Neural cell (in vitro differentiated cells): ENCODE data around the gene TAOK2. TPM values are rescaled to one million over a fixed set of nuclear protein-coding genes. Genes with fewer than 3 reads are reported as not detected.

Experiments
- H2AFZ ChIP-seq: fragments of 200-600, 300-800 bp; sonication (generic), shearing (Covaris generic); 2 replicates; pipeline ENCODE4 v1.6.0; 2014; ENCODE audit warnings: low read depth, mild to moderate bottlenecking, antibody characterized with exemption, low read length, moderate library complexity
- H3F3A ChIP-seq: fragments of 200-600 bp; shearing (Covaris generic); 2 replicates; pipeline ENCODE4 v1.6.1; 2016; ENCODE audit warnings: mild to moderate bottlenecking, moderate library complexity, mixed read lengths, antibody characterized with exemption, low read length; ENCODE audit not compliant: insufficient read depth, poor library complexity, severe bottlenecking
- H3K27ac ChIP-seq: fragments of 200-600, 300-800 bp; sonication (generic), shearing (Covaris generic); 2 replicates; pipeline ENCODE4 v1.5.1; 2014; ENCODE audit warnings: mild to moderate bottlenecking, low read length, moderate library complexity
- H3K27me3 ChIP-seq: fragments of 300-800, 200-600 bp; sonication (generic), shearing (Covaris generic); 2 replicates; pipeline ENCODE4 v1.6.0; 2014; ENCODE audit warnings: mild to moderate bottlenecking, low read depth, low read length, moderate library complexity; ENCODE audit not compliant: insufficient read depth
- H3K36me3 ChIP-seq: fragments of 300-800, 200-600 bp; sonication (generic), shearing (Covaris generic); 2 replicates; pipeline ENCODE4 v1.5.1; 2014; ENCODE audit warnings: mild to moderate bottlenecking, antibody characterized with exemption, low read length, moderate library complexity; ENCODE audit not compliant: insufficient read depth
- H3K4me2 ChIP-seq: fragments of 300-800, 200-600 bp; sonication (generic), shearing (Covaris generic); 2 replicates; pipeline ENCODE4 v1.6.0; 2014; ENCODE audit warnings: mild to moderate bottlenecking, low read length
- H3K4me3 ChIP-seq: fragments of 300-800, 200-600 bp; sonication (generic), shearing (Covaris generic); 2 replicates; pipeline ENCODE4 v1.5.1; 2014; ENCODE audit warnings: mild to moderate bottlenecking, low read length, moderate library complexity
- H3K79me2 ChIP-seq: fragments of 200-600 bp; shearing (Covaris generic); replicated peaks from 2 replicates; pipeline ENCODE4 v1.6.0; 2014; ENCODE audit warnings: mild to moderate bottlenecking, low read length, moderate library complexity; ENCODE audit not compliant: insufficient read depth
- H3K9ac ChIP-seq: fragments of 300-800, 200-600 bp; sonication (generic), shearing (Covaris generic); 2 replicates; pipeline ENCODE4 v1.6.1; 2016; ENCODE audit warnings: mild to moderate bottlenecking, low read length, mixed read lengths
- H3K9me2 ChIP-seq: fragments of 200-600 bp; shearing (Covaris generic); 2 replicates; pipeline ENCODE4 v1.6.1; 2016; ENCODE audit warnings: mild to moderate bottlenecking, low read length, mixed read lengths; ENCODE audit not compliant: insufficient read depth
- H3K9me3 ChIP-seq: fragments of 200-600, 300-800 bp; sonication (generic), shearing (Covaris generic); 2 replicates; pipeline ENCODE4 v1.6.1; 2016; ENCODE audit warnings: mild to moderate bottlenecking, mixed run types, low read length, moderate library complexity, mixed read lengths
- H4K20me1 ChIP-seq: fragments of 200-600 bp; shearing (Covaris generic); 2 replicates; pipeline ENCODE4 v1.6.1; 2016; ENCODE audit warnings: mild to moderate bottlenecking, mixed run types; ENCODE audit not compliant: insufficient read depth
- EP300 ChIP-seq: fragments of 450-650 bp; conservative IDR thresholded peaks from 2 replicates; pipeline ENCODE4 v1.6.1; 2014; ENCODE audit warnings: antibody characterized with exemption, mild to moderate bottlenecking, moderate library complexity; ENCODE audit not compliant: poor library complexity, severe bottlenecking
- EZH2 ChIP-seq: fragments of 200-600, 300-800 bp; shearing (Covaris generic), sonication (generic); IDR thresholded peaks from 2 replicates; pipeline ENCODE4 v1.6.1; 2014; ENCODE audit warnings: antibody characterized with exemption, low read length, borderline replicate concordance, mild to moderate bottlenecking; ENCODE audit not compliant: insufficient read depth, poor library complexity, severe bottlenecking
- MXI1 ChIP-seq: fragments of 450-650 bp; conservative IDR thresholded peaks from 2 replicates; pipeline ENCODE4 v1.6.1; 2014; ENCODE audit warnings: antibody characterized with exemption, mild to moderate bottlenecking; ENCODE audit not compliant: poor library complexity, severe bottlenecking
- POLR2AphosphoS5 ChIP-seq: IDR thresholded peaks from 2 replicates; pipeline ENCODE4 v1.6.1; 2012
- RAD21 ChIP-seq: fragments of 450-650 bp; conservative IDR thresholded peaks from 2 replicates; pipeline ENCODE4 v1.6.1; 2014; ENCODE audit warnings: antibody characterized with exemption, mild to moderate bottlenecking, moderate library complexity
- SMC3 ChIP-seq: fragments of 450-650 bp; conservative IDR thresholded peaks from 2 replicates; pipeline ENCODE4 v1.6.1; 2014; ENCODE audit warnings: antibody characterized with exemption, mild to moderate bottlenecking, moderate library complexity; ENCODE audit not compliant: poor library complexity
- TAF1 ChIP-seq: IDR thresholded peaks from 2 replicates; pipeline ENCODE4 v1.6.1; 2012; ENCODE audit warnings: low read depth
- polyA plus RNA-seq: library from polyadenylated mRNA; depleted of rRNA; stranded (reverse); fragments of >200 nt; gene quantifications from 2 replicates; pipeline ENCODE4 v1.2.3, GENCODE V29; 2014
- TF ChIP-seq, protein P1 (sequence below): IDR thresholded peaks from 2 replicates; pipeline ENCODE4 v1.6.1; 2012; ENCODE audit warnings: borderline replicate concordance
- TF ChIP-seq, protein P2 (sequence below): fragments of 450-650 bp; IDR thresholded peaks from 2 replicates; pipeline ENCODE4 v1.5.1; 2014; ENCODE audit warnings: antibody characterized with exemption, mild to moderate bottlenecking, moderate library complexity; ENCODE audit not compliant: poor library complexity, severe bottlenecking

The TAOK2 gene
- polyA plus RNA-seq, 1 donor from 2014 or later: 62.7 TPM

DNA sequence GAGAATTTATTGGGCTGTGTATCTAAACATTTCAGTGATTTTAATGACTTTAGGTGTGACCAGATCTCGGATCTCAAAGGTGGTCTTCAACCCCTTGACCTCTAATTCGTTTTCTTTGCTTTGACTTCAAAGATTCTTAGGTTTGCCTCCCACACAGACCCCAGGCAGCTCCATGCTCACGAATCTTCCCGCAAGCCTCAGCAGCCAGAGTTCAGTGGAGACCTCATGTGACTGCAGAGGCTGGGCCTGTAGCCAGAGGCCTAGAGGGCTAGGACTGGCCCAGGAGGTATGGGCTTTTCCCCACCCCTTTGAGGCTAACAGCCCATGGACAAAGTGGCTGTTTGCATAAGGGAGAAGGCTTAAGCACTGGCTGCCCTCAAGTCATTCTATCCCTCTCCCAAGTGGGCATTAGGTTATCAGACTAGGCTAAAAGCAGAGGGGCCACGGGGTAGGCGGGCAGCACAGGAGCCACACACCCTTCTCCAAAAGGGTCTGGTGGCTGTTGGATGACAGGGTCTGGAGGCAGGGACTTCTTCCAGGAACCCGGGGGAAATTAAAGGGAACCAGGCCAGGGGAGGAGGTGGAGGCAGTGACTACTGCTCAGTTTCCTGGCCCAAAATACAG is 18.8 kb downstream of the TAOK2 start:
- Histone ChIP-seq H3F3A (no peaks in the 10 kb centered on the region), H3K4me2 (no peak overlapping the region), H3K9ac (no peak overlapping the region), H3K9me3 (no peaks in the 10 kb centered on the region), H3K9me2 (no peaks in the 10 kb centered on the region), H4K20me1 (no peaks in the 10 kb centered on the region), H3K36me3 (no peaks in the 10 kb centered on the region), H3K79me2 (peaks cover 7% of the 10 kb centered on the region), H3K27ac (no peak overlapping the region), H3K27me3 (no peaks in the 10 kb centered on the region), H2AFZ (no peak overlapping the region), H3K4me3 (no peak overlapping the region)
- TF ChIP-seq RAD21 (no peak), MXI1 (no peak), POLR2AphosphoS5 (no peak), SMC3 (no peak), TAF1 (no peak), EP300 (no peak)
- TF ChIP-seq, protein P1, sequence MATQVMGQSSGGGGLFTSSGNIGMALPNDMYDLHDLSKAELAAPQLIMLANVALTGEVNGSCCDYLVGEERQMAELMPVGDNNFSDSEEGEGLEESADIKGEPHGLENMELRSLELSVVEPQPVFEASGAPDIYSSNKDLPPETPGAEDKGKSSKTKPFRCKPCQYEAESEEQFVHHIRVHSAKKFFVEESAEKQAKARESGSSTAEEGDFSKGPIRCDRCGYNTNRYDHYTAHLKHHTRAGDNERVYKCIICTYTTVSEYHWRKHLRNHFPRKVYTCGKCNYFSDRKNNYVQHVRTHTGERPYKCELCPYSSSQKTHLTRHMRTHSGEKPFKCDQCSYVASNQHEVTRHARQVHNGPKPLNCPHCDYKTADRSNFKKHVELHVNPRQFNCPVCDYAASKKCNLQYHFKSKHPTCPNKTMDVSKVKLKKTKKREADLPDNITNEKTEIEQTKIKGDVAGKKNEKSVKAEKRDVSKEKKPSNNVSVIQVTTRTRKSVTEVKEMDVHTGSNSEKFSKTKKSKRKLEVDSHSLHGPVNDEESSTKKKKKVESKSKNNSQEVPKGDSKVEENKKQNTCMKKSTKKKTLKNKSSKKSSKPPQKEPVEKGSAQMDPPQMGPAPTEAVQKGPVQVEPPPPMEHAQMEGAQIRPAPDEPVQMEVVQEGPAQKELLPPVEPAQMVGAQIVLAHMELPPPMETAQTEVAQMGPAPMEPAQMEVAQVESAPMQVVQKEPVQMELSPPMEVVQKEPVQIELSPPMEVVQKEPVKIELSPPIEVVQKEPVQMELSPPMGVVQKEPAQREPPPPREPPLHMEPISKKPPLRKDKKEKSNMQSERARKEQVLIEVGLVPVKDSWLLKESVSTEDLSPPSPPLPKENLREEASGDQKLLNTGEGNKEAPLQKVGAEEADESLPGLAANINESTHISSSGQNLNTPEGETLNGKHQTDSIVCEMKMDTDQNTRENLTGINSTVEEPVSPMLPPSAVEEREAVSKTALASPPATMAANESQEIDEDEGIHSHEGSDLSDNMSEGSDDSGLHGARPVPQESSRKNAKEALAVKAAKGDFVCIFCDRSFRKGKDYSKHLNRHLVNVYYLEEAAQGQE: no peak
- TF ChIP-seq, protein P2, sequence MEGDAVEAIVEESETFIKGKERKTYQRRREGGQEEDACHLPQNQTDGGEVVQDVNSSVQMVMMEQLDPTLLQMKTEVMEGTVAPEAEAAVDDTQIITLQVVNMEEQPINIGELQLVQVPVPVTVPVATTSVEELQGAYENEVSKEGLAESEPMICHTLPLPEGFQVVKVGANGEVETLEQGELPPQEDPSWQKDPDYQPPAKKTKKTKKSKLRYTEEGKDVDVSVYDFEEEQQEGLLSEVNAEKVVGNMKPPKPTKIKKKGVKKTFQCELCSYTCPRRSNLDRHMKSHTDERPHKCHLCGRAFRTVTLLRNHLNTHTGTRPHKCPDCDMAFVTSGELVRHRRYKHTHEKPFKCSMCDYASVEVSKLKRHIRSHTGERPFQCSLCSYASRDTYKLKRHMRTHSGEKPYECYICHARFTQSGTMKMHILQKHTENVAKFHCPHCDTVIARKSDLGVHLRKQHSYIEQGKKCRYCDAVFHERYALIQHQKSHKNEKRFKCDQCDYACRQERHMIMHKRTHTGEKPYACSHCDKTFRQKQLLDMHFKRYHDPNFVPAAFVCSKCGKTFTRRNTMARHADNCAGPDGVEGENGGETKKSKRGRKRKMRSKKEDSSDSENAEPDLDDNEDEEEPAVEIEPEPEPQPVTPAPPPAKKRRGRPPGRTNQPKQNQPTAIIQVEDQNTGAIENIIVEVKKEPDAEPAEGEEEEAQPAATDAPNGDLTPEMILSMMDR: no peak

DNA sequence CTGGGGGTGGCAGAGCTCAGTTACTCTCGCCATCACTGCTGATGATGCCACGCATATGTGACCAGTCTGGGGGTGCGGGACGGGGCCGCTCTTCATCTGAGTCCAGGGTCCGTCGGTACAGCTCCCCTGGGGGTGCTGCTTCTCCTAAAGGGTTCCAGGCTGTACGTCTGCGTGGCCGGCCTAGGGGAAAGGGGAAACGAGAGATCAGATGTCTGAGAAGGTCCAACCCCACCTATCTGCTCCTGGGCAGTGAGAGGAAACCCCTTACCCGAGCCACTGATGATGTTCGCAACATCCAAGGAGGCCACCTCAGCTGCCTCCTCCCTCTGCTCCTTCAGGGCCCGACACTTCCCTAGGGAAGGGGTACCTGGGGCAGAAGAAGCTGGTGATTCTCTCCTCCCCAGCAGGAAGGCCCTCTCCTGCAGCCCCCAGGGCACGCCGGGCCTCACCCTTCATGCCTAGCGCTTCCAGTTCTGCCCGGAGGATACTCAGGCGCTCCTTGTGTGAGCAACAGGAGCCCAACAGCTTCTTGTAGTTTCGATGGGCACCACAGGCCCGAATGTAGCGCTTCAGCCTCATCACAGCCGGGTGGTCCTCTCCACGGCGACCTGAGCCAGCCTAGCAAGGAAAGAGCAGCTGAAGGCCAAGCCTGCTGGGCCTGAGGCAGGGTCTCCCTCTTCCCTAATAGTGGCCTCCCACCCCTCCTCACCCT is 19.7 kb downstream of the TAOK2 start:
- no peaks in the 10 kb centered on the region for H4K20me1 ChIP-seq
- H3K36me3 ChIP-seq: no peaks in the 10 kb centered on the region
- no peak overlapping the region for H3K9ac ChIP-seq
- no peak overlapping the region for H3K4me3 ChIP-seq
- H3K4me2 ChIP-seq: no peak overlapping the region
- no peaks in the 10 kb centered on the region for H3K9me2 ChIP-seq
- no peak for TF ChIP-seq RAD21
- TF ChIP-seq EZH2: no peak
- TF ChIP-seq TAF1: no peak
- no peak for TF ChIP-seq EP300
- TF ChIP-seq SMC3: no peak
- TF ChIP-seq, protein P2: no peak
- TF ChIP-seq POLR2AphosphoS5: no peak
- no peak for TF ChIP-seq MXI1
- H3K27me3 ChIP-seq: no peaks in the 10 kb centered on the region
- H3K27ac ChIP-seq: no peak overlapping the region
- H3K79me2 ChIP-seq: peaks cover 7% of the 10 kb centered on the region
- no peaks in the 10 kb centered on the region for H3K9me3 ChIP-seq
- no peaks in the 10 kb centered on the region for H3F3A ChIP-seq
- no peak overlapping the region for H2AFZ ChIP-seq
